ENCODE results near the gene EEF1AKMT1. TPM values are rescaled to one million over a fixed set of nuclear protein-coding genes. Genes with fewer than 3 reads are reported as not detected.

The EEF1AKMT1 gene
- 4.5 and 8.8 TPM in 2 replicates for total RNA-seq

- peak; percentile 73 for DNase-seq (ENCODE audit: low read depth)
These were observed at the start of gene EEF1AKMT1 for GRCh38 chr13:20773194-20774080. TSS of gene EEF1AKMT1 (minus strand) at chr13:20773961. CDS start at chr13:20757598, 16,363 bp downstream.

GRCh38 chr13:20823071-20823470 lies 49.3 kb upstream of the EEF1AKMT1 start:
- no peak for DNase-seq (ENCODE audit: low read depth)

- no peak for DNase-seq (ENCODE audit: low read depth)
These were observed 48.6 kb upstream of the EEF1AKMT1 start for GRCh38 chr13:20822406-20822805.

- no peak for DNase-seq (ENCODE audit: low read depth)
These were observed 46.0 kb upstream of the EEF1AKMT1 start for GRCh38 chr13:20819715-20820114.

GRCh38 chr13:20815464-20815863 lies 41.7 kb upstream of the EEF1AKMT1 start:
- DNase-seq (ENCODE audit: low read depth), result no peak

- peak; percentile 67 for DNase-seq (ENCODE audit: low read depth)
These were observed 40.6 kb upstream of the EEF1AKMT1 start for GRCh38 chr13:20814224-20814910.

GRCh38 chr13:20812890-20813289 lies 39.1 kb upstream of the EEF1AKMT1 start:
- DNase-seq (ENCODE audit: low read depth), result no peak

GRCh38 chr13:20810808-20811207 lies 37.0 kb upstream of the EEF1AKMT1 start:
- no peak for DNase-seq (ENCODE audit: low read depth)

- DNase-seq (ENCODE audit: low read depth), result no peak
These were observed 35.1 kb upstream of the EEF1AKMT1 start for GRCh38 chr13:20808874-20809273.

- DNase-seq (ENCODE audit: low read depth), result no peak
These were observed 29.6 kb upstream of the EEF1AKMT1 start for GRCh38 chr13:20803180-20803965.

- no peak for DNase-seq (ENCODE audit: low read depth)
These were observed 27.9 kb upstream of the EEF1AKMT1 start for GRCh38 chr13:20801707-20802106.

- peak; percentile 11 for DNase-seq (ENCODE audit: low read depth)
These were observed 26.1 kb upstream of the EEF1AKMT1 start for GRCh38 chr13:20799726-20800416.

- no peak for DNase-seq (ENCODE audit: low read depth)
These were observed 24.3 kb upstream of the EEF1AKMT1 start for GRCh38 chr13:20798027-20798426.

- DNase-seq (ENCODE audit: low read depth), result no peak
These were observed 23.2 kb upstream of the EEF1AKMT1 start for GRCh38 chr13:20796791-20797508.

GRCh38 chr13:20789665-20790064 lies 15.9 kb upstream of the EEF1AKMT1 start:
- DNase-seq (ENCODE audit: low read depth), result no peak

GRCh38 chr13:20788312-20788711 lies 14.6 kb upstream of the EEF1AKMT1 start:
- DNase-seq (ENCODE audit: low read depth), result no peak

- DNase-seq (ENCODE audit: low read depth), result no peak
These were observed 13.4 kb upstream of the EEF1AKMT1 start for GRCh38 chr13:20787180-20787579.

- no peak for DNase-seq (ENCODE audit: low read depth)
These were observed 8.5 kb upstream of the EEF1AKMT1 start for GRCh38 chr13:20782116-20782708.

- no peak for DNase-seq (ENCODE audit: low read depth)
These were observed 6.6 kb upstream of the EEF1AKMT1 start for GRCh38 chr13:20780317-20780716.

GRCh38 chr13:20779405-20779804 lies 5.6 kb upstream of the EEF1AKMT1 start:
- DNase-seq (ENCODE audit: low read depth), result no peak

Measured in renal cortical epithelial cell (primary cell).